GM23338 (cell line): ENCODE results near the gene ITSN2. TPM values are rescaled to one million over a fixed set of nuclear protein-coding genes. Genes with fewer than 3 reads are reported as not detected.

ENCODE experiments used
- ATAC-seq: fragments of 200-7000 bp; cut with Tn5 transposase; 3 replicates; pipeline ENCODE4 v1.9.1; 2020
- DNase-seq: peaks from one replicate; pipeline ENCODE4 v3.0.0-alpha.2; 2015; ENCODE audit warnings: low spot score
- H2AFZ ChIP-seq: fragments of 200-600 bp; sonication (generic); 2 replicates; pipeline ENCODE4 v1.8.0; 2016; ENCODE audit warnings: antibody characterized with exemption, mild to moderate bottlenecking, moderate library complexity
- H3F3A ChIP-seq: fragments of 200-600 bp; sonication (generic); replicated peaks from 2 replicates; pipeline ENCODE4 v1.8.0; 2017; ENCODE audit warnings: antibody characterized with exemption, mixed run types, low read depth
- H3K27ac ChIP-seq: fragments of 200-600 bp; sonication (generic); 2 replicates; pipeline ENCODE4 v1.6.1; 2016; ENCODE audit warnings: low read depth
- H3K27me3 ChIP-seq: fragments of 200-600 bp; sonication (generic); 2 replicates; pipeline ENCODE4 v1.8.0; 2016; ENCODE audit warnings: mild to moderate bottlenecking, mixed run types, moderate library complexity; ENCODE audit not compliant: insufficient read depth
- H3K36me3 ChIP-seq: fragments of 200-600 bp; sonication (generic); 2 replicates; pipeline ENCODE4 v1.8.0; 2016; ENCODE audit warnings: mild to moderate bottlenecking; ENCODE audit not compliant: insufficient read depth
- H3K4me1 ChIP-seq: fragments of 200-600 bp; sonication (generic); 2 replicates; pipeline ENCODE4 v1.8.0; 2016; ENCODE audit warnings: mild to moderate bottlenecking, moderate library complexity; ENCODE audit not compliant: insufficient read depth
- H3K4me2 ChIP-seq: fragments of 200-600 bp; sonication (generic); 2 replicates; pipeline ENCODE4 v1.7.1; 2017; ENCODE audit warnings: mixed run types
- H3K4me3 ChIP-seq: fragments of 200-600 bp; sonication (generic); 2 replicates; pipeline ENCODE4 v1.6.1; 2016; ENCODE audit warnings: mixed run types
- H3K79me2 ChIP-seq: fragments of 200-600 bp; sonication (generic); replicated peaks from 2 replicates; pipeline ENCODE4 v1.8.0; 2017; ENCODE audit warnings: mild to moderate bottlenecking; ENCODE audit not compliant: insufficient read depth
- H3K9me2 ChIP-seq: fragments of 200-600 bp; sonication (generic); 2 replicates; pipeline ENCODE4 v1.8.0; 2017; ENCODE audit not compliant: insufficient read depth
- H4K20me1 ChIP-seq: fragments of 200-600 bp; sonication (generic); replicated peaks from 2 replicates; pipeline ENCODE4 v1.8.0; 2017; ENCODE audit warnings: mild to moderate bottlenecking; ENCODE audit not compliant: insufficient read depth
- H3K27ac Mint-ChIP-seq: 2 replicates; pipeline ENCODE4 v1.8.0; 2020; ENCODE audit warnings: inconsistent platforms, mild to moderate bottlenecking, moderate library complexity, mixed read lengths
- H3K27me3 Mint-ChIP-seq: 3 replicates; pipeline ENCODE4 v1.8.0; 2022; ENCODE audit warnings: low read depth, mild to moderate bottlenecking, moderate library complexity, mixed read lengths, inconsistent platforms; ENCODE audit not compliant: insufficient read depth, poor library complexity
- H3K36me3 Mint-ChIP-seq: 3 replicates; pipeline ENCODE4 v1.8.0; 2021; ENCODE audit warnings: low read depth, mild to moderate bottlenecking, inconsistent platforms, moderate library complexity, mixed read lengths
- H3K4me1 Mint-ChIP-seq: 3 replicates; pipeline ENCODE4 v1.8.0; 2020; ENCODE audit warnings: mild to moderate bottlenecking, inconsistent platforms, mixed read lengths
- H3K4me3 Mint-ChIP-seq: 3 replicates; pipeline ENCODE4 v1.8.0; 2021; ENCODE audit warnings: moderate library complexity, mild to moderate bottlenecking, inconsistent platforms, mixed read lengths
- H3K9me3 Mint-ChIP-seq: 3 replicates; pipeline ENCODE4 v1.8.0; 2020; ENCODE audit warnings: moderate library complexity, mild to moderate bottlenecking, inconsistent platforms, mixed read lengths
- CREB1 ChIP-seq: fragments of 250-450 bp; sonication (Bioruptor Pico); IDR thresholded peaks from 2 replicates; pipeline ENCODE4 v1.5.0; 2020; ENCODE audit warnings: low read depth, mild to moderate bottlenecking, moderate library complexity
- CTCF ChIP-seq, 2 experiments: fragments of 200-600 bp in 1 of 2; sonication (generic) in 1 of 2; conservative IDR thresholded peaks; 2 replicates each; pipeline versions ENCODE4 v1.5.1 to v1.6.1; 2016 to 2017; ENCODE audit warnings: antibody characterized with exemption in 2 of 2, low read depth in 2 of 2, mild to moderate bottlenecking in 2 of 2, moderate library complexity in 1 of 2
- ETS1 ChIP-seq: IDR thresholded peaks from 2 replicates; pipeline ENCODE4 v1.6.1; 2016; ENCODE audit warnings: antibody characterized with exemption
- EZH2 ChIP-seq: fragments of 200-600 bp; sonication (generic); IDR thresholded peaks from one replicate; pipeline ENCODE4 v1.8.0; 2017; ENCODE audit warnings: antibody characterized with exemption, mild to moderate bottlenecking, low read depth; ENCODE audit not compliant: unreplicated experiment
- EZH2phosphoT487 ChIP-seq: fragments of 200-600 bp; sonication (generic); IDR thresholded peaks from one replicate; pipeline ENCODE4 v1.8.1; 2018; ENCODE audit warnings: antibody characterized with exemption; ENCODE audit not compliant: unreplicated experiment
- JUNB ChIP-seq: IDR thresholded peaks from one replicate; pipeline ENCODE4 v1.6.1; 2016; ENCODE audit warnings: antibody characterized with exemption; ENCODE audit not compliant: unreplicated experiment
- NANOG ChIP-seq: IDR thresholded peaks from 2 replicates; pipeline ENCODE4 v1.6.1; 2016; ENCODE audit warnings: antibody characterized with exemption, borderline replicate concordance
- POLR2AphosphoS5 ChIP-seq: IDR thresholded peaks from 2 replicates; pipeline ENCODE4 v1.6.1; 2016; ENCODE audit warnings: antibody characterized with exemption, low read depth
- STAT1 ChIP-seq: IDR thresholded peaks from one replicate; pipeline ENCODE4 v1.6.1; 2016; ENCODE audit warnings: antibody characterized with exemption; ENCODE audit not compliant: unreplicated experiment
- ZNF114 ChIP-seq: fragments of 250-450 bp; sonication (Bioruptor Pico); IDR thresholded peaks from 2 replicates; pipeline ENCODE4 v1.5.0; 2020; ENCODE audit warnings: mild to moderate bottlenecking, moderate library complexity
- ZNF331 ChIP-seq: fragments of 250-450 bp; sonication (Bioruptor Pico); IDR thresholded peaks from 2 replicates; pipeline ENCODE4 v1.5.0; 2020; ENCODE audit warnings: low read depth, mild to moderate bottlenecking, moderate library complexity
- ZNF462 ChIP-seq: fragments of 250-450 bp; sonication (Bioruptor Pico); IDR thresholded peaks from 2 replicates; pipeline ENCODE4 v1.5.0; 2020; ENCODE audit warnings: mild to moderate bottlenecking, moderate library complexity
- polyA plus RNA-seq: library from polyadenylated mRNA; unstranded; fragments of >200 nt; fragmentation: Nextera tagmentation; extraction: Ambion mirVana; gene quantifications from 2 replicates; pipeline ENCODE4 v1.2.1, GENCODE V29; 2016
- total RNA-seq: library from RNA; depleted of rRNA; stranded (reverse); fragments of >200 nt; shearing (Covaris generic); gene quantifications from 2 replicates; pipeline ENCODE4 v1.2.3, GENCODE V29; 2014
- TF ChIP-seq, protein P1 (sequence below): IDR thresholded peaks from one replicate; pipeline ENCODE4 v1.6.1; 2018; ENCODE audit warnings: antibody characterized with exemption; ENCODE audit not compliant: unreplicated experiment

The ITSN2 gene
- total and polyA plus RNA-seq, 2 experiments from 2014 or later = 17.1 to 17.8 TPM

GRCh38 chr2:24272161-24272802, 88.1 kb downstream of the ITSN2 start:
- H4K20me1 ChIP-seq = no peaks in the 10 kb centered on the region; the same call in 1 of the 2 replicates
- H3K9me2 ChIP-seq = no peaks in the 10 kb centered on the region
- no peaks in the 10 kb centered on the region for H3F3A ChIP-seq
- no peak for ATAC-seq
- no peaks in the 10 kb centered on the region for H3K79me2 ChIP-seq
- H3K4me1 ChIP-seq = 0 out of 2 replicates have a peak, but pooled peaks cover 4% of the 10 kb centered on the region
- H3K36me3 Mint-ChIP-seq = no peaks in the 10 kb centered on the region
- H3K27ac ChIP-seq = no peak overlapping the region
- no peak overlapping the region for H3K4me2 ChIP-seq
- H3K27ac Mint-ChIP-seq = no peak overlapping the region
- no peaks in the 10 kb centered on the region; the same call in 1 of the 2 replicates for H3K36me3 ChIP-seq
- H3K27me3 Mint-ChIP-seq = no peaks in the 10 kb centered on the region
- no peak overlapping the region for H2AFZ ChIP-seq
- no peak overlapping the region for H3K4me3 Mint-ChIP-seq
- H3K9me3 Mint-ChIP-seq = no peaks in the 10 kb centered on the region
- TF ChIP-seq ZNF462 (CRISPR knock-in tag) (no peak), STAT1 (no peak), EZH2 (no peak), EZH2phosphoT487 (no peak), ETS1 (no peak), JUNB (no peak), CTCF (conservative IDR thresholded peaks at IDR 0.05; ENCODE audit: low read depth in 2 of 2) (no peak), CREB1 (CRISPR knock-in tag) (no peak), ZNF114 (CRISPR knock-in tag) (no peak), ZNF331 (CRISPR knock-in tag) (no peak), POLR2AphosphoS5 (no peak), NANOG (no peak)
- TF ChIP-seq, protein P1, sequence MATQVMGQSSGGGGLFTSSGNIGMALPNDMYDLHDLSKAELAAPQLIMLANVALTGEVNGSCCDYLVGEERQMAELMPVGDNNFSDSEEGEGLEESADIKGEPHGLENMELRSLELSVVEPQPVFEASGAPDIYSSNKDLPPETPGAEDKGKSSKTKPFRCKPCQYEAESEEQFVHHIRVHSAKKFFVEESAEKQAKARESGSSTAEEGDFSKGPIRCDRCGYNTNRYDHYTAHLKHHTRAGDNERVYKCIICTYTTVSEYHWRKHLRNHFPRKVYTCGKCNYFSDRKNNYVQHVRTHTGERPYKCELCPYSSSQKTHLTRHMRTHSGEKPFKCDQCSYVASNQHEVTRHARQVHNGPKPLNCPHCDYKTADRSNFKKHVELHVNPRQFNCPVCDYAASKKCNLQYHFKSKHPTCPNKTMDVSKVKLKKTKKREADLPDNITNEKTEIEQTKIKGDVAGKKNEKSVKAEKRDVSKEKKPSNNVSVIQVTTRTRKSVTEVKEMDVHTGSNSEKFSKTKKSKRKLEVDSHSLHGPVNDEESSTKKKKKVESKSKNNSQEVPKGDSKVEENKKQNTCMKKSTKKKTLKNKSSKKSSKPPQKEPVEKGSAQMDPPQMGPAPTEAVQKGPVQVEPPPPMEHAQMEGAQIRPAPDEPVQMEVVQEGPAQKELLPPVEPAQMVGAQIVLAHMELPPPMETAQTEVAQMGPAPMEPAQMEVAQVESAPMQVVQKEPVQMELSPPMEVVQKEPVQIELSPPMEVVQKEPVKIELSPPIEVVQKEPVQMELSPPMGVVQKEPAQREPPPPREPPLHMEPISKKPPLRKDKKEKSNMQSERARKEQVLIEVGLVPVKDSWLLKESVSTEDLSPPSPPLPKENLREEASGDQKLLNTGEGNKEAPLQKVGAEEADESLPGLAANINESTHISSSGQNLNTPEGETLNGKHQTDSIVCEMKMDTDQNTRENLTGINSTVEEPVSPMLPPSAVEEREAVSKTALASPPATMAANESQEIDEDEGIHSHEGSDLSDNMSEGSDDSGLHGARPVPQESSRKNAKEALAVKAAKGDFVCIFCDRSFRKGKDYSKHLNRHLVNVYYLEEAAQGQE = no peak
- DNase-seq = no peak
- H3K4me3 ChIP-seq = no peak overlapping the region
- no peaks in the 10 kb centered on the region for H3K27me3 ChIP-seq
- H3K4me1 Mint-ChIP-seq = peaks cover 7% of the 10 kb centered on the region
